GM19455 (cell line): Measurements from ENCODE around the gene DEDD2.
"Not testable (repeated sequence)": the region's sequence is repeated elsewhere in the genome, so short reads cannot be mapped to it uniquely, and the experiment has no call there.

Experiments
- ATAC-seq: cut with Tn5 transposase; IDR thresholded peaks from one replicate; pipeline ENCODE4 v1.9.1; 2021; ENCODE audit not compliant: unreplicated experiment

The DEDD2 gene

GRCh38 chr19:42217520-42218437 lies at the start of gene DEDD2:
Gene DEDD2, minus strand, starts transcription at chr19:42217677. Its CDS starts 670 bp downstream, at chr19:42217007.
- peak; percentile 79 for ATAC-seq

GRCh38 chr19:42266928-42267603 lies 49.6 kb upstream of the DEDD2 start:
- ATAC-seq, result not testable (repeated sequence)

- not testable (repeated sequence) for ATAC-seq
Measured at GRCh38 chr19:42266105-42266504, 48.6 kb upstream of the DEDD2 start.

- no peak for ATAC-seq
Measured at GRCh38 chr19:42261763-42262162, 44.3 kb upstream of the DEDD2 start.

GRCh38 chr19:42257842-42258241 lies 40.4 kb upstream of the DEDD2 start:
- ATAC-seq, result not testable (repeated sequence)

GRCh38 chr19:42255766-42256745 lies 38.6 kb upstream of the DEDD2 start:
- no peak for ATAC-seq

- ATAC-seq, result peak; percentile 47
Measured at GRCh38 chr19:42254850-42255765, 37.6 kb upstream of the DEDD2 start, which contains the start of gene ERF. Gene ERF, minus strand, starts transcription at chr19:42255128. Its CDS starts 129 bp downstream, at chr19:42254999.

- no peak for ATAC-seq
Measured at GRCh38 chr19:42254089-42254849, 36.8 kb upstream of the DEDD2 start.

GRCh38 chr19:42253245-42254088 lies 36.0 kb upstream of the DEDD2 start:
- no peak for ATAC-seq

- ATAC-seq, result no peak
Measured at GRCh38 chr19:42252365-42253244, 35.1 kb upstream of the DEDD2 start.

GRCh38 chr19:42251572-42252358 lies 34.3 kb upstream of the DEDD2 start:
- no peak for ATAC-seq

GRCh38 chr19:42250666-42251531 lies 33.4 kb upstream of the DEDD2 start:
- no peak for ATAC-seq

GRCh38 chr19:42250183-42250665 lies 32.7 kb upstream of the DEDD2 start:
- ATAC-seq, result no peak

- no peak for ATAC-seq
Measured at GRCh38 chr19:42249769-42250168, 32.3 kb upstream of the DEDD2 start.

GRCh38 chr19:42249149-42249750 lies 31.8 kb upstream of the DEDD2 start:
- no peak for ATAC-seq
